HEK293 (cell line): ENCODE measurements around the gene SNAP23.

Source experiments
- BCL11B ChIP-seq: fragments of 450-650 bp; formaldehyde crosslinking; IDR thresholded peaks from 2 replicates; pipeline ENCODE4 v1.5.1; 2016; ENCODE audit warnings: low read depth, missing biosample characterization, missing genetic modification characterization
- FEZF1 ChIP-seq: fragments of 450-650 bp; formaldehyde crosslinking; IDR thresholded peaks from 2 replicates; pipeline ENCODE4 v1.5.1; 2016; ENCODE audit warnings: missing biosample characterization, missing genetic modification characterization
- INSM2 ChIP-seq: fragments of 450-650 bp; formaldehyde crosslinking; IDR thresholded peaks from 2 replicates; pipeline ENCODE4 v1.5.1; 2016; ENCODE audit warnings: missing biosample characterization, missing genetic modification characterization
- MEIS1 ChIP-seq: sonication (generic); formaldehyde crosslinking; IDR thresholded peaks from 2 replicates; pipeline ENCODE4 v1.8.1; 2022; ENCODE audit warnings: missing genetic modification reagents, mild to moderate bottlenecking, borderline replicate concordance
- TCF7L2 ChIP-seq: IDR thresholded peaks from 2 replicates; pipeline ENCODE4 v1.6.1; 2011; ENCODE audit warnings: low read depth, mild to moderate bottlenecking, inconsistent platforms, low read length, moderate library complexity, borderline replicate concordance
- YY2 ChIP-seq: fragments of 450-650 bp; formaldehyde crosslinking; IDR thresholded peaks from 2 replicates; pipeline ENCODE4 v1.5.1; 2016; ENCODE audit warnings: missing biosample characterization, missing genetic modification characterization
- ZNF169 ChIP-seq: fragments of 450-650 bp; formaldehyde crosslinking; IDR thresholded peaks from 2 replicates; pipeline ENCODE4 v1.5.1; 2016; ENCODE audit warnings: missing biosample characterization, missing genetic modification characterization
- ZNF174 ChIP-seq: fragments of 450-650 bp; formaldehyde crosslinking; IDR thresholded peaks from 2 replicates; pipeline ENCODE4 v1.5.0; 2017; ENCODE audit warnings: missing biosample characterization, mild to moderate bottlenecking, missing genetic modification characterization
- ZNF2 ChIP-seq: fragments of 450-650 bp; formaldehyde crosslinking; IDR thresholded peaks from 2 replicates; pipeline ENCODE4 v1.5.1; 2016; ENCODE audit warnings: missing biosample characterization, missing genetic modification characterization
- ZNF214 ChIP-seq: fragments of 450-650 bp; formaldehyde crosslinking; IDR thresholded peaks from 2 replicates; pipeline ENCODE4 v1.5.1; 2017; ENCODE audit warnings: missing biosample characterization, mild to moderate bottlenecking, missing genetic modification characterization, borderline replicate concordance
- ZNF239 ChIP-seq: fragments of 450-650 bp; formaldehyde crosslinking; IDR thresholded peaks from 2 replicates; pipeline ENCODE4 v1.5.1; 2016; ENCODE audit warnings: missing biosample characterization, missing genetic modification characterization
- ZNF248 ChIP-seq: fragments of 450-650 bp; formaldehyde crosslinking; IDR thresholded peaks from 2 replicates; pipeline ENCODE4 v1.5.1; 2017; ENCODE audit warnings: missing biosample characterization, missing genetic modification characterization
- ZNF274 ChIP-seq, 2 experiments: fragments of 200-500 bp in 1 of 2; fragments of 450-650 bp in 1 of 2; sonication (Bioruptor generic) in 1 of 2; formaldehyde crosslinking in 1 of 2; IDR thresholded peaks; 2 replicates each; pipeline versions ENCODE4 v1.5.1 to v1.6.1; 2014 to 2016; ENCODE audit warnings: borderline replicate concordance in 1 of 2, inconsistent platforms in 1 of 2, low read length in 1 of 2, missing biosample characterization in 1 of 2, missing genetic modification characterization in 1 of 2
- ZNF292 ChIP-seq: fragments of 450-650 bp; formaldehyde crosslinking; IDR thresholded peaks from 2 replicates; pipeline ENCODE4 v1.5.1; 2016; ENCODE audit warnings: low read depth, missing biosample characterization, missing genetic modification characterization, borderline replicate concordance
- ZNF354C ChIP-seq: fragments of 450-650 bp; formaldehyde crosslinking; IDR thresholded peaks from 2 replicates; pipeline ENCODE4 v1.5.1; 2016; ENCODE audit warnings: missing biosample characterization, missing genetic modification characterization, low read depth, borderline replicate concordance
- ZNF37A ChIP-seq: fragments of 450-650 bp; IDR thresholded peaks from 2 replicates; pipeline ENCODE4 v1.5.1; 2018; ENCODE audit warnings: missing biosample characterization, missing genetic modification characterization
- ZNF521 ChIP-seq: fragments of 450-650 bp; formaldehyde crosslinking; IDR thresholded peaks from 2 replicates; pipeline ENCODE4 v1.5.1; 2017; ENCODE audit warnings: missing biosample characterization, mild to moderate bottlenecking, missing genetic modification characterization
- ZNF549 ChIP-seq: fragments of 450-650 bp; IDR thresholded peaks from 2 replicates; pipeline ENCODE4 v1.5.1; 2018; ENCODE audit warnings: missing biosample characterization, missing genetic modification characterization, mild to moderate bottlenecking, inconsistent platforms, moderate library complexity
- ZNF600 ChIP-seq: fragments of 450-650 bp; formaldehyde crosslinking; IDR thresholded peaks from 2 replicates; pipeline ENCODE4 v1.5.1; 2016; ENCODE audit warnings: missing biosample characterization, missing genetic modification characterization
- ZNF791 ChIP-seq: fragments of 450-650 bp; formaldehyde crosslinking; IDR thresholded peaks from 2 replicates; pipeline ENCODE4 v1.5.1; 2016; ENCODE audit warnings: missing biosample characterization, missing genetic modification characterization
- TF ChIP-seq, protein P1 (sequence below): fragments of 450-650 bp; formaldehyde crosslinking; IDR thresholded peaks from 2 replicates; pipeline ENCODE4 v1.5.1; 2017; ENCODE audit warnings: missing biosample characterization, missing genetic modification characterization
- TF ChIP-seq, protein P2 (sequence below): fragments of 450-650 bp; formaldehyde crosslinking; IDR thresholded peaks from 2 replicates; pipeline ENCODE4 v1.5.1; 2016; ENCODE audit warnings: missing biosample characterization, missing genetic modification characterization
- TF ChIP-seq, protein P3 (sequence below): fragments of 450-650 bp; formaldehyde crosslinking; IDR thresholded peaks from 2 replicates; pipeline ENCODE4 v1.5.1; 2016; ENCODE audit warnings: missing biosample characterization, missing genetic modification characterization, borderline replicate concordance

SNAP23 gene

GRCh38 chr15:42575188-42576039 is 80.0 kb downstream of the SNAP23 start, which contains the start of gene STARD9 (continued):
- TF ChIP-seq, protein P1, sequence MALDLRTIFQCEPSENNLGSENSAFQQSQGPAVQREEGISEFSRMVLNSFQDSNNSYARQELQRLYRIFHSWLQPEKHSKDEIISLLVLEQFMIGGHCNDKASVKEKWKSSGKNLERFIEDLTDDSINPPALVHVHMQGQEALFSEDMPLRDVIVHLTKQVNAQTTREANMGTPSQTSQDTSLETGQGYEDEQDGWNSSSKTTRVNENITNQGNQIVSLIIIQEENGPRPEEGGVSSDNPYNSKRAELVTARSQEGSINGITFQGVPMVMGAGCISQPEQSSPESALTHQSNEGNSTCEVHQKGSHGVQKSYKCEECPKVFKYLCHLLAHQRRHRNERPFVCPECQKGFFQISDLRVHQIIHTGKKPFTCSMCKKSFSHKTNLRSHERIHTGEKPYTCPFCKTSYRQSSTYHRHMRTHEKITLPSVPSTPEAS (tag by site-specific recombination), result no peak
- TF ChIP-seq ZNF791 (tag by site-specific recombination), result no peak
- no peak for TF ChIP-seq ZNF37A (tag by site-specific recombination)
- no peak for TF ChIP-seq BCL11B (tag by site-specific recombination)
- no peak for TF ChIP-seq ZNF169 (tag by site-specific recombination)
- no peak for TF ChIP-seq ZNF549
- TF ChIP-seq ZNF248, result no peak
- no peak for TF ChIP-seq ZNF292
- TF ChIP-seq MEIS1 (CRISPR knock-in tag), result no peak
- TF ChIP-seq FEZF1, result no peak
- TF ChIP-seq ZNF274 (IDR thresholded peaks at IDR 0.05; ENCODE audit: low read length), result no peak
- TF ChIP-seq ZNF274 (tag by site-specific recombination; IDR thresholded peaks at IDR 0.05; ENCODE audit: borderline replicate concordance), result no peak
- TF ChIP-seq ZNF2, result 0 out of 2 replicates have a peak, but pooled peaks have one; percentile 61
- TF ChIP-seq ZNF521, result no peak
- no peak for TF ChIP-seq TCF7L2
- TF ChIP-seq ZNF174, result no peak
- no peak for TF ChIP-seq YY2
- TF ChIP-seq, protein P2, sequence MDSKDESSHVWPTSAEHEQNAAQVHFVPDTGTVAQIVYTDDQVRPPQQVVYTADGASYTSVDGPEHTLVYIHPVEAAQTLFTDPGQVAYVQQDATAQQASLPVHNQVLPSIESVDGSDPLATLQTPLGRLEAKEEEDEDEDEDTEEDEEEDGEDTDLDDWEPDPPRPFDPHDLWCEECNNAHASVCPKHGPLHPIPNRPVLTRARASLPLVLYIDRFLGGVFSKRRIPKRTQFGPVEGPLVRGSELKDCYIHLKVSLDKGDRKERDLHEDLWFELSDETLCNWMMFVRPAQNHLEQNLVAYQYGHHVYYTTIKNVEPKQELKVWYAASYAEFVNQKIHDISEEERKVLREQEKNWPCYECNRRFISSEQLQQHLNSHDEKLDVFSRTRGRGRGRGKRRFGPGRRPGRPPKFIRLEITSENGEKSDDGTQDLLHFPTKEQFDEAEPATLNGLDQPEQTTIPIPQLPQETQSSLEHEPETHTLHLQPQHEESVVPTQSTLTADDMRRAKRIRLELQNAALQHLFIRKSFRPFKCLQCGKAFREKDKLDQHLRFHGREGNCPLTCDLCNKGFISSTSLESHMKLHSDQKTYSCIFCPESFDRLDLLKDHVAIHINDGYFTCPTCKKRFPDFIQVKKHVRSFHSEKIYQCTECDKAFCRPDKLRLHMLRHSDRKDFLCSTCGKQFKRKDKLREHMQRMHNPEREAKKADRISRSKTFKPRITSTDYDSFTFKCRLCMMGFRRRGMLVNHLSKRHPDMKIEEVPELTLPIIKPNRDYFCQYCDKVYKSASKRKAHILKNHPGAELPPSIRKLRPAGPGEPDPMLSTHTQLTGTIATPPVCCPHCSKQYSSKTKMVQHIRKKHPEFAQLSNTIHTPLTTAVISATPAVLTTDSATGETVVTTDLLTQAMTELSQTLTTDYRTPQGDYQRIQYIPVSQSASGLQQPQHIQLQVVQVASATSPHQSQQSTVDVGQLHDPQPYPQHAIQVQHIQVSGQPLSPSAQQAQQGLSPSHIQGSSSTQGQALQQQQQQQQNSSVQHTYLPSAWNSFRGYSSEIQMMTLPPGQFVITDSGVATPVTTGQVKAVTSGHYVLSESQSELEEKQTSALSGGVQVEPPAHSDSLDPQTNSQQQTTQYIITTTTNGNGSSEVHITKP (tag by site-specific recombination), result peak; percentile 20; the same call in 1 of the 2 replicates
- no peak for TF ChIP-seq ZNF354C (tag by site-specific recombination)
- no peak for TF ChIP-seq ZNF214 (tag by site-specific recombination)
- TF ChIP-seq INSM2 (tag by site-specific recombination), result no peak
- TF ChIP-seq ZNF239 (tag by site-specific recombination), result no peak
- no peak; the same call in 1 of the 2 replicates for TF ChIP-seq ZNF600
- TF ChIP-seq, protein P3, sequence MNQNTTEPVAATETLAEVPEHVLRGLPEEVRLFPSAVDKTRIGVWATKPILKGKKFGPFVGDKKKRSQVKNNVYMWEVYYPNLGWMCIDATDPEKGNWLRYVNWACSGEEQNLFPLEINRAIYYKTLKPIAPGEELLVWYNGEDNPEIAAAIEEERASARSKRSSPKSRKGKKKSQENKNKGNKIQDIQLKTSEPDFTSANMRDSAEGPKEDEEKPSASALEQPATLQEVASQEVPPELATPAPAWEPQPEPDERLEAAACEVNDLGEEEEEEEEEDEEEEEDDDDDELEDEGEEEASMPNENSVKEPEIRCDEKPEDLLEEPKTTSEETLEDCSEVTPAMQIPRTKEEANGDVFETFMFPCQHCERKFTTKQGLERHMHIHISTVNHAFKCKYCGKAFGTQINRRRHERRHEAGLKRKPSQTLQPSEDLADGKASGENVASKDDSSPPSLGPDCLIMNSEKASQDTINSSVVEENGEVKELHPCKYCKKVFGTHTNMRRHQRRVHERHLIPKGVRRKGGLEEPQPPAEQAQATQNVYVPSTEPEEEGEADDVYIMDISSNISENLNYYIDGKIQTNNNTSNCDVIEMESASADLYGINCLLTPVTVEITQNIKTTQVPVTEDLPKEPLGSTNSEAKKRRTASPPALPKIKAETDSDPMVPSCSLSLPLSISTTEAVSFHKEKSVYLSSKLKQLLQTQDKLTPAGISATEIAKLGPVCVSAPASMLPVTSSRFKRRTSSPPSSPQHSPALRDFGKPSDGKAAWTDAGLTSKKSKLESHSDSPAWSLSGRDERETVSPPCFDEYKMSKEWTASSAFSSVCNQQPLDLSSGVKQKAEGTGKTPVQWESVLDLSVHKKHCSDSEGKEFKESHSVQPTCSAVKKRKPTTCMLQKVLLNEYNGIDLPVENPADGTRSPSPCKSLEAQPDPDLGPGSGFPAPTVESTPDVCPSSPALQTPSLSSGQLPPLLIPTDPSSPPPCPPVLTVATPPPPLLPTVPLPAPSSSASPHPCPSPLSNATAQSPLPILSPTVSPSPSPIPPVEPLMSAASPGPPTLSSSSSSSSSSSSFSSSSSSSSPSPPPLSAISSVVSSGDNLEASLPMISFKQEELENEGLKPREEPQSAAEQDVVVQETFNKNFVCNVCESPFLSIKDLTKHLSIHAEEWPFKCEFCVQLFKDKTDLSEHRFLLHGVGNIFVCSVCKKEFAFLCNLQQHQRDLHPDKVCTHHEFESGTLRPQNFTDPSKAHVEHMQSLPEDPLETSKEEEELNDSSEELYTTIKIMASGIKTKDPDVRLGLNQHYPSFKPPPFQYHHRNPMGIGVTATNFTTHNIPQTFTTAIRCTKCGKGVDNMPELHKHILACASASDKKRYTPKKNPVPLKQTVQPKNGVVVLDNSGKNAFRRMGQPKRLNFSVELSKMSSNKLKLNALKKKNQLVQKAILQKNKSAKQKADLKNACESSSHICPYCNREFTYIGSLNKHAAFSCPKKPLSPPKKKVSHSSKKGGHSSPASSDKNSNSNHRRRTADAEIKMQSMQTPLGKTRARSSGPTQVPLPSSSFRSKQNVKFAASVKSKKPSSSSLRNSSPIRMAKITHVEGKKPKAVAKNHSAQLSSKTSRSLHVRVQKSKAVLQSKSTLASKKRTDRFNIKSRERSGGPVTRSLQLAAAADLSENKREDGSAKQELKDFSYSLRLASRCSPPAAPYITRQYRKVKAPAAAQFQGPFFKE (tag by site-specific recombination), result no peak
